CD4-positive, alpha-beta T cell treated with Interferon gamma for 1 hour (primary cell): ENCODE results near the gene GPS2.

Experiments used
- DNase-seq: peaks from one replicate; pipeline ENCODE4 v3.0.0-alpha.2; 2020

The GPS2 gene

DNA sequence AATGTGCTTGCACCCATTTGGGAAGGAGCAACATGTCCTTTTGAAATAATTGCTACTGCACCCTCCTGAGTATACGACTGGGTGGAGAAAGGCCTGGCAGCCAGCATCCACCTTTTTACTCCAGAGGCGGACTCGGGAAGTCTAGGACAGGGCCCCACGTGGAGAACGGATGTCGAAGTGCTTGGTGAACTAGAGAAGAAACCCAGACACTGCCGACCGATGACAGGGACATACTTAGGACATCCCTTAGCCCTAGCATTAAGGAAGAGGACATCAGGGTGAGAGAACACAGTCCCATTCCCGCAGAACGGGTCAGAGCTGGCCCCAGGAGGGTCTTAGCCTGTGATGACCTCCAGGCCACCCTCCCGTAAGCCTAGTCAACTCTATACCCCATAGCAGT is 24.5 kb downstream of the GPS2 start:
- no peak for DNase-seq

- no peak for DNase-seq
Measured at GRCh38 chr17:7290166-7290565, 25.0 kb downstream of the GPS2 start.

DNA sequence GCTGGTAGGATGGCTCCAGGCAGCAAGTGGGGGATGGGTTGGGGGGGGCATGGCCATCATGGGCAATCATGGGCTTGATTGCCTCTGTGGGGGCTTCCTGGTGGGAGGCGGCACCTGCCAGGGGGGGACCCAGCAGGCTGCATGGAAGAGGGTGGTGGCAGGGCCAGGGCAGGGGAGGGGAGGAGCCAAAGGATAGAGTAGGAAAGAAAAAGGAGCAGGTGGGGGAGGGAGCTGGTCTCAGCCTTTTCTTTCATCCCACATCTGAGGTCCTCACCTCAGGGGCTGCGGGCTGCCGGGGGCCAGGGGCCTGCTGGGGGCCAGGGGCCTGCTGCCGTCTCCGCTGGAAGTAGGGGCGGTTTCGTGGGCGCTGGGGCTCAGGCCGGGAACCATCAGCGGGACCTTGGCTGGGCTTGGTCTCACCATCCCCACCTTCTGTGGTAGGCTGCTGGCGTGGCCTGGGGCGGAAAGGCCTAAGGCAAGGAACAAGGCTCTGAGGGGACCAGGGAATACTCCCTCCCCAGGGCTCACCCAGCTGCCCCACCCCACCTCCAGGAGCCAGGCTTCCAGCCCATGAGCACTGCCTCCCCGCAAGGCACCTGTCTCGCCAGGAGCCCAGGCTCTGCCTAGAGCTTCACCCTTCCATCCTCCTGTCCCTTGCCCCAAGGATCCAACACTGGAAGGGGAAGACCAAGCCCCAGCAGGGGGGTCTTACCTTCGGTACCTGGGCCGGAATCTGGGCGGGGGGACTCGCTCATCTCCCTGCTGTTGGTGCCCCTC is 25.7 kb downstream of the GPS2 start:
- DNase-seq: no peak

DNA sequence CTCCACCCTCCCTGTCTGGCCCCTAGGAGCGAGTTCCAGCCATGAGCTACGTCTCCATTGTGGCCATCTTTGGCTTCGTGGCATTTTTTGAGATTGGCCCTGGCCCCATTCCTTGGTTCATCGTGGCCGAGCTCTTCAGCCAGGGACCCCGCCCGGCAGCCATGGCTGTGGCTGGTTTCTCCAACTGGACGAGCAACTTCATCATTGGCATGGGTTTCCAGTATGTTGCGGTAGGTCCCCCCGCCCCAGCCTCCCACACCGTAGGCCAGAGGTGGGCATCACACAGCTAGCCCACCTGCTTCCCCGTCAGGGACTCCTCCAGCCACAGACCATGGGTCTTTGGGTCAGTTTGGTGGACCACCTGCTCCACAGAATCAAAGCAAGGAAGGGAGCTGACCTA is 29.5 kb downstream of the GPS2 start:
- DNase-seq: no peak

DNA sequence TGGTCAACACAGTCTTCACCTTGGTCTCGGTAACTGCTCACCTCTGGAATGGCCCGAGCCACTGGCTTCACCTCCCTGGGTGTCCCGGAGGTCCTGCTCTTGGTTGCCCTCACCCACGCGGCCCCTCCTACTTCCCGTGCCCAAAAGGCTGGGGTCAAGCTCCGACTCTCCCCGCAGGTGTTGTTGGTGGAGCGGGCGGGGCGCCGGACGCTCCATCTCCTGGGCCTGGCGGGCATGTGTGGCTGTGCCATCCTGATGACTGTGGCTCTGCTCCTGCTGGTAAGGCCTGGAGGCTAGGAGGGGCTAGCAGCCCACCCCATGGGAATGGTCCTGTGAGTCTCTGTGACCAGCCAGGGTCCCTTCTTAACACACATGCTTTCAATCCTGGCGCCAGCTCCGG is 30.2 kb downstream of the GPS2 start:
- DNase-seq: no peak

GRCh38 chr17:7283471-7284216 is 31.5 kb downstream of the GPS2 start:
- DNase-seq: no peak

DNA sequence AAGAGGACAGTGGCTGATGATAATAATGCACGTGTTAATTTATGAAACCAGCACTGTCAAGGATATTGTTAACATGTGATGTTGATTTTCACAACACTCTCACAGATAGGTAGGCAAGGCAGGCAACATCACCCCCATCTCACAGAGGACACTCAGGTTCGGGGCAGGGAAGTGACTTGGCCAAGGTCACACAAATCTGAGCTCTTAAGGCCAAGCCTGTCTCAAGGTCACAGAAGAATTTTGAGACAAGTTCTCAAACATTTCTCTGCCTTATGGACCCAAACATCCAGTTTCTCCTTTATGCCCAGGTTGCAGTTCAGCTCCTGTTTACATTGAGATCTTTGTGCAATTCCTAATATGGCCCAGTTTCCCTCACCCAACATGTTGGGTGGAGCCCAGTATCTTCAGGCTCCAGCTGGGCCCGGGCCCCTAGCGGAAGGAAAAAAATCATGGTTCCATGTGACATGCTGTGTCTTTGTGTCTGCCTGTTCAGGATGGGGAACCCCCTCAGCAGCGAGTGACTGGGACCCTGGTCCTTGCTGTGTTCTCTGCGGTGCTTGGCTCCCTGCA is 32.3 kb downstream of the GPS2 start:
- DNase-seq: no peak

DNA sequence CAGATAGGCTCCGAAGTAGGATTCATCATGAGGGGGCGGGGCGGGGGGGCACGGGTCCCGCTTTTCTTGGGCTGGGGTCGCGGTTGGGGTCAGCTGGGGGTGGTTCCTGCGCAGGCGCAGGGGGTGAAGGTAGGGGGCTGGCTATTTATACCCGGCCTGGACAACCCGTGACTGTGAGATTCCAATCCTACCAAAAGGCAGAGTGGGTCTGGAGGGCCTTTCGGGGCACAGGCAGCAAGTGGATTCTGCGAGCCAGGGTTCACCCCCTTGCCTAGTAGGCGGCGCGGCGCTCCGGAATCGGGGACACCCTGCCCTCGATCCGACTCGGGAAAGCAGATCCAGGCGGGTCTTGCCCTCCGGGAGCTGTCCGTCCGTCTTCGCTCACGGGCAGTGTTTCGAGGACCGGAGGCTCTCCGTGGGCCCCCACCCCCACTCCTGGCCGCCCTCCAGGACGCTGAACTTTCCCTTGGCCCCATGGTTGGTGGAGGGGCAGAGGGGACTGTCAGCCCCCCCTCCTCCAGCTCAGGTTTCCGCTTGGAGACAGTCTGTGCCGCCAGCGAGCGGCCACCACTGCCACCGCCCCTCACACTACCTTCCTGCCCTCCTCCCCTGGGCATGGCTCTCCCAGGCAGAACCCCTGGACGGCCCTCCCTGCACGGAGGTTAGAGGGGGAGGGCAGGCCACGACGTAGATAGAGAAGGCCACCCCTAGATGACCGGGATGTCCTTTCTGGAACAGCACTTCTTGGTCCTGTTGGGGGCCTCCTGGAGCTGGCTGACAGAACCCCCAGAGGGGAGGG is 33.0 kb downstream of the GPS2 start:
- no peak for DNase-seq

DNA sequence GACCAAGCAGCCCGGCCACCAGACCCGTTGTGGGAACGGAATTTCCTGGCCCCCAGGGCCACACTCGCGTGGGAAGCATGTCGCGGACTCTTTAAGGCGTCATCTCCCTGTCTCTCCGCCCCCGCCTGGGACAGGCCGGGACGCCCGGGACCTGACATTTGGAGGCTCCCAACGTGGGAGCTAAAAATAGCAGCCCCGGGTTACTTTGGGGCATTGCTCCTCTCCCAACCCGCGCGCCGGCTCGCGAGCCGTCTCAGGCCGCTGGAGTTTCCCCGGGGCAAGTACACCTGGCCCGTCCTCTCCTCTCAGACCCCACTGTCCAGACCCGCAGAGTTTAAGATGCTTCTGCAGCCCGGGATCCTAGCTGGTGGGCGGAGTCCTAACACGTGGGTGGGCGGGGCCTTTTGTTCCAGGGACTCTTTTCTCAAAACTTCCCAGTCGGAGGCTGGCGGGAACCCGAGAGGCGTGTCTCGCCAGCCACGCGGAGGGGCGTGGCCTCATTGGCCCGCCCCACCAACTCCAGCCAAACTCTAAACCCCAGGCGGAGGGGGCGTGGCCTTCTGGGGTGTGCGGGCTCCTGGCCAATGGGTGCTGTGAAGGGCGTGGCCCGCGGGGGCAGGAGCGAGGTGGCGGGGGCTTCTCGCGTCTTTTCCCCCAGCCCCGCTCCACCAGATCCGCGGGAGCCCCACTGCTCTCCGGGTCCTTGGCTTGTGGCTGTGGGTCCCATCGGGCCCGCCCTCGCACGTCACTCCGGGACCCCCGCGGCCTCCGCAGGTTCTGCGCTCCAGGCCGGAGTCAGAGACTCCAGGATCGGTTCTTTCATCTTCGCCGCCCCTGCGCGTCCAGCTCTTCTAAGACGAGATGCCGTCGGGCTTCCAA is 33.8 kb downstream of the GPS2 start, which contains the start of gene SLC2A4:
TSS of gene SLC2A4 (plus strand) at position 645 of the 879 bp plus-strand sequence. CDS start at position 862, 217 bp downstream.
- peak; percentile 89 for DNase-seq

GRCh38 chr17:7280519-7281073 is 34.6 kb downstream of the GPS2 start:
- DNase-seq: peak; percentile 76

GRCh38 chr17:7279448-7279847 is 35.7 kb downstream of the GPS2 start:
- DNase-seq: no peak

DNA sequence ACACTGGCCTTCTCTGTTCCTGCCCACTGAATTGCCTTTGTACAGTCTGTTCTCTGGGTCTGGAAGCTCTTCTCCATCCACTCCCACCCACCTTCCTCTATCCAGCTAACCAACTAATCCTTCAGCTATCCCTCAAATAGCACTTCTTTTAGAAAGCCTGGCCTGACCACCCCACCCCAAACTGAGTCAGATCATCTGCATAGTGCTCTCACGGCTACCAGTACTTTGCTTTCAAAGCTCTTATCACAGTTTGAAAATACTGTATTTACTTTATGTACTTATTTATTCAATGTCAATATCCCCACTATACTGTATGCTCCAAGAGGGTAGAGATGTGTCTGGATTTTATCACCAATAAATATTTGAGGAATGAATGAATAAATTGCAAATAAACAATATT is 48.4 kb downstream of the GPS2 start:
- no peak for DNase-seq

GRCh38 chr17:7263801-7264078 is 51.4 kb downstream of the GPS2 start:
- no peak for DNase-seq

- DNase-seq: no peak
Measured at GRCh38 chr17:7262935-7263800, 52.0 kb downstream of the GPS2 start.
